CD14-positive monocyte (primary cell): ENCODE data around the gene HSPH1. TPM values are rescaled to one million over a fixed set of nuclear protein-coding genes. Genes with fewer than 3 reads are reported as not detected.

Experiments used
- DNase-seq, 3 donors: peaks; one replicate each; pipeline ENCODE4 v3.0.0-alpha.2; 2011 to 2022
- H2AFZ ChIP-seq: 2 replicates; pipeline ENCODE4 v1.6.0; 2012; ENCODE audit warnings: mild to moderate bottlenecking, low read depth, low read length, inconsistent platforms; ENCODE audit not compliant: insufficient read depth, poor library complexity, severe bottlenecking
- H3K27ac ChIP-seq, 2 donors: 1 replicate in 1 of 2; 2 replicates in 1 of 2; pipeline ENCODE4 v1.5.1; 2012 to 2013; ENCODE audit warnings: low read length in 2 of 2, control low read depth in 1 of 2, inconsistent platforms in 1 of 2, low read depth in 1 of 2, mild to moderate bottlenecking in 1 of 2
- H3K27me3 ChIP-seq, 2 donors: one replicate each; pipeline versions ENCODE4 v1.6.0 to v1.6.1; 2011 to 2013; ENCODE audit warnings: low read length in 2 of 2; ENCODE audit not compliant: control insufficient read depth in 2 of 2, insufficient read depth in 2 of 2
- H3K36me3 ChIP-seq, 2 donors: replicated peaks in 1 of 2; 1 replicate in 1 of 2; 2 replicates in 1 of 2; pipeline versions ENCODE4 v1.5.1 to v1.6.1; 2012 to 2013; ENCODE audit warnings: low read length in 2 of 2, control low read depth in 1 of 2, inconsistent platforms in 1 of 2, mild to moderate bottlenecking in 1 of 2; ENCODE audit not compliant: insufficient read depth in 2 of 2, control insufficient read depth in 1 of 2
- H3K4me1 ChIP-seq, 2 donors: 1 replicate in 1 of 2; 2 replicates in 1 of 2; pipeline versions ENCODE4 v1.5.1 to v1.6.1; 2012 to 2013; ENCODE audit warnings: low read length in 2 of 2, control low read depth in 1 of 2, inconsistent platforms in 1 of 2, mild to moderate bottlenecking in 1 of 2, moderate library complexity in 1 of 2; ENCODE audit not compliant: insufficient read depth in 2 of 2, control insufficient read depth in 1 of 2
- H3K4me2 ChIP-seq: replicated peaks from 2 replicates; pipeline ENCODE3; 2012; ENCODE audit warnings: low read length, moderate library complexity, mild to moderate bottlenecking; ENCODE audit not compliant: poor library complexity, severe bottlenecking; ENCODE audit errors: extremely low read depth
- H3K4me3 ChIP-seq, 3 experiments: fragments of 200-600 bp in 1 of 3; sonication (generic) in 1 of 3; replicated peaks in 1 of 3; 1 replicate in 2 of 3; 2 replicates in 1 of 3; pipeline ENCODE4 v1.5.1; 2011 to 2013; ENCODE audit warnings: low read length in 3 of 3, mild to moderate bottlenecking in 3 of 3, control low read depth in 2 of 3, low read depth in 2 of 3, inconsistent platforms in 1 of 3, moderate library complexity in 1 of 3
- H3K79me2 ChIP-seq: 2 replicates; pipeline ENCODE4 v1.6.0; 2012; ENCODE audit warnings: mild to moderate bottlenecking, control low read depth, inconsistent platforms, low read length, moderate library complexity; ENCODE audit not compliant: insufficient read depth
- H3K9ac ChIP-seq: 2 replicates; pipeline ENCODE4 v1.6.0; 2017; ENCODE audit warnings: low read length, mild to moderate bottlenecking; ENCODE audit not compliant: insufficient read depth, poor library complexity, severe bottlenecking
- H3K9me3 ChIP-seq, 2 donors: replicated peaks in 1 of 2; 1 replicate in 1 of 2; 2 replicates in 1 of 2; pipeline versions ENCODE4 v1.5.1 to v1.6.1; 2012 to 2013; ENCODE audit warnings: low read length in 2 of 2, control low read depth in 1 of 2; ENCODE audit not compliant: control insufficient read depth in 1 of 2, insufficient read depth in 1 of 2
- H4K20me1 ChIP-seq: 2 replicates; pipeline ENCODE4 v1.6.0; 2012; ENCODE audit warnings: mild to moderate bottlenecking, low read length, control low read depth, moderate library complexity; ENCODE audit not compliant: insufficient read depth
- H3K27ac Mint-ChIP-seq, 7 donors: one replicate each; pipeline ENCODE4 v1.8.0; 2020; ENCODE audit warnings: mild to moderate bottlenecking in 7 of 7, mixed read lengths in 7 of 7, moderate library complexity in 6 of 7, inconsistent platforms in 2 of 7
- H3K27me3 Mint-ChIP-seq, 3 donors: one replicate each; pipeline ENCODE4 v1.8.0; 2021 to 2022; ENCODE audit warnings: low read depth in 3 of 3, mild to moderate bottlenecking in 3 of 3, mixed read lengths in 3 of 3, moderate library complexity in 3 of 3, inconsistent platforms in 1 of 3
- H3K36me3 Mint-ChIP-seq, 2 donors: one replicate each; pipeline ENCODE4 v1.8.0; 2020; ENCODE audit warnings: mixed read lengths in 2 of 2, inconsistent platforms in 1 of 2, mild to moderate bottlenecking in 1 of 2
- H3K4me1 Mint-ChIP-seq: one replicate; pipeline ENCODE4 v1.8.0; 2020; ENCODE audit warnings: mild to moderate bottlenecking, mixed read lengths
- H3K4me3 Mint-ChIP-seq, 2 donors: one replicate each; pipeline ENCODE4 v1.8.0; 2020; ENCODE audit warnings: mild to moderate bottlenecking in 2 of 2, mixed read lengths in 2 of 2, moderate library complexity in 1 of 2
- H3K9me3 Mint-ChIP-seq, 7 donors: one replicate each; pipeline ENCODE4 v1.8.0; 2020 to 2022; ENCODE audit warnings: mixed read lengths in 7 of 7, mild to moderate bottlenecking in 6 of 7, moderate library complexity in 6 of 7, inconsistent platforms in 2 of 7
- CTCF ChIP-seq: fragments of 200-600 bp; IDR thresholded peaks from one replicate; pipeline ENCODE4 v1.8.0; 2022; ENCODE audit warnings: antibody characterized with exemption, mild to moderate bottlenecking
- WGBS: methylation state at CpG from one replicate; pipeline ENCODE4 v1.1.5; 2013; ENCODE audit warnings: missing lambda C conversion rate; ENCODE audit not compliant: insufficient coverage; 5-methylcytosine and 5-hydroxymethylcytosine counted together
- intact Hi-C, 2 donors: fragments of 100-400 bp; cut with micrococcal nuclease; formaldehyde crosslinking; loops; one replicate each; pipeline versions ENCODE4 v1.15.0 to v1.15.1; 2023
- polyA plus RNA-seq, 3 donors: library from polyadenylated mRNA; depleted of rRNA in 1 of 3; unstranded in 2 of 3; stranded (reverse) in 1 of 3; fragments of 300-500 nt in 2 of 3; fragments of >200 nt in 1 of 3; fragmentation: Illumina TruSeq in 2 of 3; gene quantifications; 1 replicate in 2 of 3; 2 replicates in 1 of 3; pipeline ENCODE4 v1.2.3, GENCODE V29; 2012 to 2021

HSPH1 gene
- polyA plus RNA-seq, 3 donors = 7.4 to 11.3 (median 9.1) TPM

GRCh38 chr13:31160857-31161556, 697 bp downstream of the HSPH1 start:
- intact Hi-C loops = loop anchor here (5.0 to 10.0 kb wide), 3 partner anchors 489 to 1309 kb away; partner anchors contain the start of genes KATNAL1 (in 1 of the 2) and UBL3 (in 1 of the 2)
- peak overlapping the region; percentile 96 to 97 for H3K4me3 Mint-ChIP-seq
- WGBS = 0% methylated on average over 43 of the region's 51 CpGs

GRCh38 chr13:31159306-31159705, 2.4 kb downstream of the HSPH1 start:
- Histone ChIP-seq H3K4me2 (no peak overlapping the region), H3K79me2 (peaks cover 55% of the 10 kb centered on the region), H3K9me3 (no peaks in the 10 kb centered on the region), H3K27ac (no peak overlapping the region), H3K4me3 (no peak overlapping the region), H3K36me3 (peaks cover 24 to 35% of the 10 kb centered on the region in 2 donors), H3K27me3 (no peaks in the 10 kb centered on the region), H4K20me1 (peaks cover 12% of the 10 kb centered on the region), H3K9ac (no peak overlapping the region), H3K4me1 (peaks cover 15 to 30% of the 10 kb centered on the region in 2 donors), H2AFZ (no peak overlapping the region)
- 100% methylated on average over 1 of the region's 4 CpGs for WGBS
- no peak overlapping the region for H3K4me3 Mint-ChIP-seq
- H3K9me3 Mint-ChIP-seq = no peaks in the 10 kb centered on the region
- H3K27me3 Mint-ChIP-seq = no peaks in the 10 kb centered on the region
- peaks cover 31 to 37% of the 10 kb centered on the region in 2 donors for H3K36me3 Mint-ChIP-seq
- TF ChIP-seq CTCF = no peak
- peaks cover 24% of the 10 kb centered on the region for H3K4me1 Mint-ChIP-seq
- peak overlapping the region in 1 of 7 donors; percentile 50 for H3K27ac Mint-ChIP-seq
- no peak for DNase-seq
- intact Hi-C loops = no loop called here

More at GRCh38 chr13:31160857-31161556, 697 bp downstream of the HSPH1 start:
- Histone ChIP-seq H3K27me3 (no peaks in the 10 kb centered on the region), H3K27ac (peak overlapping the region; percentile 85 to 92), H2AFZ (peak overlapping the region; percentile 95), H3K79me2 (peaks cover 51% of the 10 kb centered on the region), H3K4me2 (peak overlapping the region; percentile 98), H3K9me3 (no peaks in the 10 kb centered on the region), H4K20me1 (peaks cover 12% of the 10 kb centered on the region), H3K4me1 (peaks cover 15 to 30% of the 10 kb centered on the region in 2 donors), H3K9ac (peak overlapping the region; percentile 89), H3K4me3 (peak overlapping the region; percentile 72 to 98 (median 90)), H3K36me3 (peaks cover 10 to 18% of the 10 kb centered on the region in 2 donors)
- peak; percentile 27 to 45 (median 43) for DNase-seq
- TF ChIP-seq CTCF = no peak
- H3K9me3 Mint-ChIP-seq = peaks cover 0 to 3% (median 0%) of the 10 kb centered on the region in 7 donors
- peaks cover 15 to 20% of the 10 kb centered on the region in 2 donors for H3K36me3 Mint-ChIP-seq
- H3K4me1 Mint-ChIP-seq = peaks cover 24% of the 10 kb centered on the region
- H3K27ac Mint-ChIP-seq = peak overlapping the region; percentile 81 to 94 (median 92)
- peaks cover 0 to 1% (median 0%) of the 10 kb centered on the region in 3 donors for H3K27me3 Mint-ChIP-seq
